CD4-positive, alpha-beta T cell treated with Interleukin-6 for 4 hours (primary cell): ENCODE measurements around the gene PTCHD4.
"Not testable (repeated sequence)": the region's sequence is repeated elsewhere in the genome, so short reads cannot be mapped to it uniquely, and the experiment has no call there.

ENCODE experiments used
- DNase-seq: peaks from one replicate; pipeline ENCODE4 v3.0.0-alpha.2; 2020; ENCODE audit warnings: mixed read lengths

The PTCHD4 gene

DNA sequence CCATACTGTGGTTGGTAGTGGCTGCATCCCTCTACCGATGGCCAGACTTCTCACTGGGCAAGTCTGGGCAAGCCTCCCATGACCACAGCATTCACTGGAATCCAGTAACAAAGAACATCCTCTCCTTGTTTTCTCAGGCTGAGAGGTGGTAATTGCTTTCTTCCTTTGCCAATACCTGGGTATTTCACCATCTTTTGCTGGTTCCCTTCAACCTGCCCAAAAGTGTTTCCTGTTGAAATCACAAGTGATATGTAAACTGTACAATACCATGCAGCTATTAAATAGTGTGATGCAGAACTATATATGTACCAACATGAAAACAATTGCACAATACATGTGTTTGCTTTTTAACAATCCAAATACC lies at the start of gene PTCHD4:
Gene PTCHD4, minus strand, starts transcription at position 55 of the 364 bp plus-strand sequence. CDS start 42,240 bp downstream, outside the sequence.
- DNase-seq: no peak

DNA sequence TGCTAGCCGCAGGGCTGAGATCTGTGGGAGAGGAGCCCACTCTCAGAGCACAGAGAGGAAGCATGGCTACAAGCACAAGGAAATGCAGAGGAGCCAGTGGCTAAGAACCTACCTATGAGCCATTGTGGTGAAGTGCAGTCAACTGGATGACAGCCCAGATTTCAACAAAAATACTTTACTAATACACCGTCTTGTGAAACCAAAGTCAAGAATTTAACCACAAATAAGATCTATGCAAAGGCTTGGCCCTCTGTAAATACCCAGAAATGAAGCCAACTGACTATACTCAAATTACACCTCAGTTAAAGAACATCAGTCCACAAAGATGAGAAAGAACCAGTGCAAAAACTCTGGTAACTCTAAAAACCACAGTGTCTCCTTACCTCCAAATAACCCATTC lies 40.1 kb upstream of the PTCHD4 start:
- DNase-seq: no peak

GRCh38 chr6:48150701-48151100 lies 39.7 kb upstream of the PTCHD4 start:
- DNase-seq: no peak

- no peak for DNase-seq
These were observed 36.1 kb upstream of the PTCHD4 start for GRCh38 chr6:48147051-48147450.

GRCh38 chr6:48144021-48144420 lies 33.0 kb upstream of the PTCHD4 start:
- no peak for DNase-seq

DNA sequence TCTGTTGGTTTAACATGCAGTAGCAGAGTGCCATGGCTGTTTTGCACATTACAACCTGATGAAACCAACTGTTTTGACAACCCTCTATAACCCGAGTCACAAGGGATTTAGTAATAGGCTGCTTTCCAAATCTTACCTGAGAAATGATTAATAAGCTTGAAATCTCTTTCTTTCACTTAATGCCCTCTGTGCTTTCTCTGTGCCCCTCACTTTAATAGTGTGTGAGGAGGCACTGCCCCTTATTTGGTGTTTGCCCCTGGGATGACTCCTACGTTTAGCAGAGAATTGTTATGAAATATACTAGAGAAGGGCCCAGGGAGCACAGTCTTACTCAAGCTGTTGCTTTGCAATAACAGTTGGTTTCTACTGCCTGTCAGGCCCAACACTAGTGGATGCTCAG lies 31.0 kb upstream of the PTCHD4 start:
- no peak for DNase-seq

GRCh38 chr6:48139818-48140614 lies 29.0 kb upstream of the PTCHD4 start:
- no peak for DNase-seq

DNA sequence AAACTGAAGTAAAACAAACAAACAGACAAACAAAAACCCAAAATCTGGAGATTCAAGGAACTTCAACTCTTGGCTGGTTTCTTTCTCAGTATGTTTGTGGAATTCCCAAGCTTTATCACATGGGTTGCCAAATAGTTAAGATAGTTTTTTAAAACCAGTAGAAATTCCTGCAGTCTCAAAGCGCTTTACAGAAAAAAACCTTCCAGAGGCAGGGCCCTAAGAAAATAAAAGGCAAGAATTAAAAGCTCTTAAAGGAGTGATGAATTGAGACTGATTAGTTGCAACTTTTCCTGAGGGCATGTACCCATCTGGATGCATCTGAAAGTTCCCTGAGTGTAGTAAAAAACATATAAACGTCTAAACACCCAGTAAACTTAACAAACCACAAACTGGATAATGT lies 25.9 kb upstream of the PTCHD4 start:
- DNase-seq: no peak

- DNase-seq: no peak
These were observed 24.5 kb upstream of the PTCHD4 start for GRCh38 chr6:48135323-48136084.

GRCh38 chr6:48134246-48134645 lies 23.2 kb upstream of the PTCHD4 start:
- DNase-seq: no peak

DNA sequence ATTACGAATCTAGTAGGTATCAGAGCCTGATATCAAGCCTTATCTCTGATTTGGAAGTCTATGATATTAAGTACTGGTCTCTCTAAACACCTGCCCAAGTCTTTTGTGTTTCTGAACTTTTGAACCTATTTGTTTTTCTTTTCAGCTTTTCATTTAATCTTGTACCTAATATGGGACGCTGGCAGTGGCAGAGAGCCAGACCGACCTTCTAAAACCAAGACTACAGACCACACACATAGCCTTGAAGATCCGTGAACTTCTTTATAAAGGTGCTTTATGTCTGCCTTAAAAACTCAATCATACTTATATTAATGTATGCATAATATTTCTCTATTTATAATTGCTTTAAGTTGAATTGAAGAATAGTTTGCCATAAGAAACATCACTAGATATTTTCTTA lies 12.6 kb upstream of the PTCHD4 start:
- no peak for DNase-seq

DNA sequence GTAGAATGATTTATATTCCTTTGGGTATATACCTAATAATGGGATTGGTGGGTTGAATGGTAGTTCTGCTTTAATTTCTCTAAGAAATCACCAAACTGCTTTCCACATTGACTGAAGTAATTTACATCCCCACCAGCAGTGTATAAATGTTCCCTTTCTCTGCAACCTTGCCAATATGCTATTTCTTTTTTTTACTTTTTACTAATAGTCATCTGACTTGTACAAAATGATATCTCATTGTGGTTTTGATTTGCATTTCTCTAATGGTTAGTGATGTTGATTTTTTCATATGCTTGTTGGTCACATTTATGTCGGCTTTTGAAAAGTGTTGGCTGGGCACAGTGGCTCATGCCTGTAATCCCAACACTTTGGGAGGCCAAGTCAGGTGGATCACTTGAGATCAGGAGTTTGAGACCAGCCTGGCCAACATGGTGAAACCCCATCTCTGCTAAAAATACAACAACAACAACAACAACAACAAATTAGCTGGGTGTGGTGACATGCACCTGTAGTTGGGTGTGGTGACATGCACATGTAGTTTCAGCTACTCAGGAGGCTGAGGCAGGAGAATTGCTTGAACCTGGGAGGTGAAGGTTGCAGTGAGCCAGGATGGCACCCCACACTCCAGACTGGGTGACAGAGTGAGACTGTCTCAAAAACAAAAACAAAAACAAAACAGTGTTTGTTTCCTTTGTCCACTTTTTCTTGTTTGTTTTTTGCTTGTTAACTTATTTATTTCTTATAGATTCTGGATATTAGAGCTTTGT lies 11.2 kb upstream of the PTCHD4 start:
- not testable (repeated sequence) for DNase-seq

- no peak for DNase-seq
These were observed 6.0 kb upstream of the PTCHD4 start for GRCh38 chr6:48116699-48117645.

DNA sequence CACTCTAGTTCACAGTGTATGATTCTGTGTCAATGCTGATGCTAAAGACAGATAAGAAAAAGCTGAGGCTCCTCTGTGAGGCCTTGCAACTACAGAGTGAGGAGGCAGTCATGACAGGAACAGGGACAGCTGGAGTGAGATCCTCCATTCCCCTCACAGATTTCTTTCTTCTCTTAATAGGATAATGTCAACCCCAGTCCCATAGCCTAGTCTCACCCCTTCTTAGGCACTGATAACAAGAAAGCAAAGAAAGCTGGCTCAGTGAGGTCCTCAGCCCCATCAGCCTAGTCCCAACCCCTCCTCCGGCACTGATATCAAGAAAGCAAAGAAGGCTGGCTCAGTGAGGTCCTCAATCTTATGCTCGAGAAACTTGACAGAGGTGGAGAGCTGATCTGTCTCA lies 2.1 kb upstream of the PTCHD4 start:
- DNase-seq: no peak

DNA sequence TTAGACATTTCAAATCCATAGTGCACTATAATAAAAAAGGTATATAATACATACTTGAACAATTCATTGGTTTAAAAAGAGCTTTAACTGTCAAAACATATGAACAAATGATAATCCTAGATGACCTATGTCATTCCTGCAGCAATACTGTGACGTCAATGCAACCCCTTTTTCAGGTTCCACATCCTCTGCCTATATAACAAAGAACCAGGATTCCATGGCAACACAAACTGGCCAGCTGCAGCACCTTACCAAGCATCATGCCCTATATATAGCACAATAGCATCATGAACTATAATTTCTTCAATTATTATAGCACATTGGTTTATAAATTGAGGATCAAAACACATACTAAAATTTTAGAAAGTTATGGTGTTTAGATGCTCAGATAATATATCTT lies 578 bp upstream of the PTCHD4 start:
- DNase-seq: no peak

GRCh38 chr6:48110436-48111142 lies 408 bp downstream of the PTCHD4 start:
- DNase-seq: no peak

DNA sequence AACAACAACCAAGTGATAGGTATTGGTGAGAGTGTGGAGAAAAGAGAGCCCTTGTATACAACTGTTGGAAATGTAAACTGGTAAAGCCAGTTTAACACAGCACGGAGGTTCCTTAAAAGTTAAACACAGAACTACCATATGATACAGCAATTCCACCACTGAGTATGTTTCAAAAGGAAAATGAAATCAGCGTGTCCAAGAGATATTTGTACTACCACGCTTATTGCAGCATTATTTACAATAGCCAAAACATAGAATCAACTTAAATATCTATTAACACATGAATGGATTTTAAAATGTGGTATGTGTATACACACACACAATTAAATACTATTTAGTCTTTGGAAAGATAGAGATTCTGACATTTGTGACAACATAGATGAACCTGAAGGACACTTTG lies 1.1 kb downstream of the PTCHD4 start:
- DNase-seq: no peak

- not testable (repeated sequence) for DNase-seq
These were observed 8.4 kb downstream of the PTCHD4 start for GRCh38 chr6:48102476-48103195.

DNA sequence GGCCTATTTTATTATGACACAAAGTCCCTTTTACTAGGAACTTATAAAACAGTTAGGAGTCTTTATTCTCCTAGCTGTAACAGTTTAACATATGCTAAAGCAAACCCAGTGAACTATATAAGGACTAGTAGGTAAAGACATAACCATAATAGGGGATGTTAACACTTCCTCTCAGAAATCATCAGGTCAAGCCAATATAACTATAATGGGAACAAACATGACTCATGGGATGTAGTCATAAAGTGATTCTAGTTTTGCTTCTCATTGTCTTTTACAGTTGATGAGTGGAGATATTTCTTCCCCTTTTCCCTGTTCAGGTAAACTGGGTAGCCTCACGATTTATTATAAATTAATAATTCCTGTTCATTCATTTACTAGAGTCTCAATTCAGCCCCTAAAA lies 9.7 kb downstream of the PTCHD4 start:
- no peak for DNase-seq

DNA sequence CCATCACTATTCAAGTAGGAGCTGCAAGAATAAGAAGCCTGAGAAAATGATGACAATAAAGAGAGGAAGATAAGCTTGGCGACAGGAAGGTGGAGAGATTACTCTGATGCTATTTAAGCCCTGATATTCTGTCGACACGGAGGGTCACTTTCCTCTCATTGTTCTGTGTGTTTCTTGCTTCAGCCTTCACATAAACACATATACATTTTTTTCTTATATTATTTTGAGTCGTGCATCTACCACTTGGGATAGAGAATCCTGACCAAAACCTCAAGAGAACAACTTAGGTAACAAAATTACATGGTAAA lies 10.5 kb downstream of the PTCHD4 start:
- no peak for DNase-seq
